Neural cell (in vitro differentiated cells): ENCODE measurements around the gene NEDD4L.

Experiments
- CTCF ChIP-seq: fragments of 450-650 bp; IDR thresholded peaks from 2 replicates; pipeline ENCODE4 v1.5.1; 2014; ENCODE audit warnings: antibody characterized with exemption, mild to moderate bottlenecking, moderate library complexity; ENCODE audit not compliant: poor library complexity, severe bottlenecking
- EP300 ChIP-seq: fragments of 450-650 bp; conservative IDR thresholded peaks from 2 replicates; pipeline ENCODE4 v1.6.1; 2014; ENCODE audit warnings: antibody characterized with exemption, mild to moderate bottlenecking, moderate library complexity; ENCODE audit not compliant: poor library complexity, severe bottlenecking
- EZH2 ChIP-seq: fragments of 200-600, 300-800 bp; shearing (Covaris generic), sonication (generic); IDR thresholded peaks from 2 replicates; pipeline ENCODE4 v1.6.1; 2014; ENCODE audit warnings: antibody characterized with exemption, low read length, borderline replicate concordance, mild to moderate bottlenecking; ENCODE audit not compliant: insufficient read depth, poor library complexity, severe bottlenecking
- POLR2AphosphoS5 ChIP-seq: IDR thresholded peaks from 2 replicates; pipeline ENCODE4 v1.6.1; 2012
- RAD21 ChIP-seq: fragments of 450-650 bp; conservative IDR thresholded peaks from 2 replicates; pipeline ENCODE4 v1.6.1; 2014; ENCODE audit warnings: antibody characterized with exemption, mild to moderate bottlenecking, moderate library complexity
- REST ChIP-seq: IDR thresholded peaks from 2 replicates; pipeline ENCODE4 v1.6.1; 2012; ENCODE audit warnings: borderline replicate concordance
- SMC3 ChIP-seq: fragments of 450-650 bp; conservative IDR thresholded peaks from 2 replicates; pipeline ENCODE4 v1.6.1; 2014; ENCODE audit warnings: antibody characterized with exemption, mild to moderate bottlenecking, moderate library complexity; ENCODE audit not compliant: poor library complexity
- TAF1 ChIP-seq: IDR thresholded peaks from 2 replicates; pipeline ENCODE4 v1.6.1; 2012; ENCODE audit warnings: low read depth

GRCh38 chr18:58150772-58151171 is 106.7 kb downstream of the NEDD4L start:
- TF ChIP-seq CTCF (no peak), RAD21 (no peak), POLR2AphosphoS5 (no peak), EZH2 (no peak), SMC3 (no peak), REST (no peak), TAF1 (no peak), EP300 (no peak)
